NK-92 (cell line): ENCODE results near the gene CEBPG.

Experiments used
- DNase-seq: peaks from one replicate; lab custom pipeline; 2025; ENCODE audit not compliant: unreplicated experiment; lab: John Stamatoyannopoulos, UW

Gene CEBPG

GRCh38 chr19:33418871-33419787 lies 45.6 kb downstream of the CEBPG start:
- DNase-seq: no peak

DNA sequence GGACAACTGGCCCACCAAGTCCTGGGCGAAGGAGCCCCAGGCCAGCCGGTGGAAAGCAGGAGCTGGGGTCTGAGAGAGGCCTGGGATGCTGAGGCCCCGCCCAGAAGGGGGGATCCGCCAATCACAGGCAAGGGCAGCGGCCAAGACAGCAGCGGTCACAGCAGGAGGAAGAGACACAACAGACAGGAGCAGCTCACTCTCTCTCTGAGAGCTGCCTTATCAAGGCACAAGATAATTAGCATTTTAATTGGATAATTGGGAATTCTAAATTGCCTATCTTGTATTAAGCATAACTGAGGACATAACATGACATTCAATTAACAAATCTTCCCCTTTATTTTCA lies 46.2 kb downstream of the CEBPG start:
- DNase-seq: no peak

DNA sequence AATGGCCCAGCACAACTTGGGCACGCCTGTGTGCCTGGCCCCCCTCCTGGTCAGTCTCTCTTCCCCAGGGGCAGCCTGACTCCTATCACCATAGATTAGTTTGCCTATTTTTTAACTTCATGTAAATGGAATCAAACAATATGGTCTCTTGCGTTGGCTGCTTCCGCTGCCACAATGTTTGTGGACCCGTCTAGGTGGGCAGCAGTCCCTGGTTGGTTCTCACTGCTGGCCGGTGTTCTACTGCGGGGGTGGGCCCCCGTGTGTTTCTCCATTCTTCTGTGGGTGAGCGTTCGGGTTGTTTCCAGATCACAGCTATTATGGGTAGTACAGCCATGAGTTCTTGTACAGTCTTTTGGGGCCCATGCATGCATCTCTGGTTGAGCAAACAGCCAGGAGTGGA lies 47.3 kb downstream of the CEBPG start:
- DNase-seq: no peak

DNA sequence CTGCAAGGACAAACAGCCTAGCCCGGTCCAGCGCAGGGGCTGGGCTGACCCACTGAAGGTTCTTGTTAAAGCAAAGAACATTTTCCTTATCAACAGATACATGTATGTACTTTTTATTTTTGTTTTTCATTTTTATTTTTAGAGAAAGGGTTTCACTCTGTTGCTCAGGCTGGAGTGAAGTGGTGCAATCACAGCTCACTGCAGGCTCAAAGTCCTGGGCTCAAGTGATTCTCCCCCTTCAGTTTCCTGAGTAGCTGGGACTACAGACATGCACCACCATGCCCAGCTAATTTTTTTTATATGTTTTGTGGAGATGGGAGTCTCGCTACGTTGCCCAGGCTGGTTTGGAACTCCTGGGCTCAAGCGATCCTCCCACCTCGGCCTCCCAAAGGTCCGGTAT lies 47.9 kb downstream of the CEBPG start:
- DNase-seq: no peak

- no peak for DNase-seq
Measured at GRCh38 chr19:33422369-33423180, 49.1 kb downstream of the CEBPG start.

GRCh38 chr19:33424181-33424580 lies 50.7 kb downstream of the CEBPG start:
- no peak for DNase-seq

- DNase-seq: no peak
Measured at GRCh38 chr19:33426621-33427361, 53.3 kb downstream of the CEBPG start.

- DNase-seq: no peak
Measured at GRCh38 chr19:33427801-33428626, 54.5 kb downstream of the CEBPG start.

DNA sequence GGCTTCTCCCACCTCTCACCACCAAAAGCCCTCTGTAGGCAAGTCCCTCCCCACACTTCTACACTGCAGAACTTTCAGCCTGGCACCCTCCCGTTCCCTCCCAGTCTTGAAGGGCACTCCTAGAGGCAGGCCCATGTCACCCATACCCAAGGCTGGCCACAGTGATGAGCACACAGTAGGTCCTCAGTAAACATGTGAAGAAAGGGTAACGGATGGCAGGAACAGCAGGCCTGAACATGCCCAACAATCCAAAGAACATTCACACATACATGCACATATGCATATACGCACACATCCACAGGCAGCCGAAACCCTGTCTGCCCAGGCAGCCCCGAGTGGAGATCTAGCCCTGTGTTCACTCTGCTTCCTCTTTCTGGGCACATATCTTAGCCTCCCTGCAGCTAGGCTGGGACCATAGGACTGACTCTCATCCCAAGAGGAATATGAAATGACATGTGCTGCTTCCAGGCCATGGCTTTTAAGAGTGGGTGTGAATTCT lies 55.2 kb downstream of the CEBPG start:
- no peak for DNase-seq

DNA sequence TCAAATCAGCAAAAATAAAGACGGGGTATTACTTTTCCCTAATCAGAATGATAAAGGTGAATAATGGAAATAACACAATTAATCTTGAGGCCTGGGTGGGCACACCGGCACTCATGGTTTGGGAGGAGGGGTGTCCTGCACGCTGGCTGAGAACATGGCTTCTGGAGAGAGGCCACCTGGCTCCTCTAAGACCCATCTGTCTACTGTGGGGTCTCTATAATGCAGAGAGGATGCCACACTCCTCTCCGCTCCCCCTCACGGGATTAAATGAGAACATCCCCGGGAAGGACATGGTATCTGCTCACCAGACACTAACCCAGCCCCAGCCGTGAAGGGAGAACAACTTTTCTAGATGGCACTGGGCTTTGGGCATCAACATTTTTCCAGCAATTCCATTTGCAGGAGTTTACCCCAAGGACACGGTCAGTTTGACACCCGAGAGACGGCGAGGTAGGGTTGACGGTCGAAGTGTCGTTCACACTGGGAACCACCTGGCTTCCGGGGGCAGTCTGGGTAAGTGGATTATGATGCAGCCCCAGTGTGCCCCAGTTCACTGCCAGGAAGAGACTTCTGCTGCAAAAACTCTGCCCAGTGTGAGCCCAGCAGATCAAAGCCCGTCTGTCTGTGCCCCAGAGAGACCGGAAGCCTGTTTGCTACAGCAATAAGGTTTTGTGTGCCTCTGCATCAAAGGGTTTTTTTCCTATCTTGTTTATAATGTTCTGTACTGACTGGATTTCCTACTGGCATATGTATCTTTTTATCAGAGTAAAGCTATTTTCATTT lies 56.6 kb downstream of the CEBPG start:
- no peak for DNase-seq

DNA sequence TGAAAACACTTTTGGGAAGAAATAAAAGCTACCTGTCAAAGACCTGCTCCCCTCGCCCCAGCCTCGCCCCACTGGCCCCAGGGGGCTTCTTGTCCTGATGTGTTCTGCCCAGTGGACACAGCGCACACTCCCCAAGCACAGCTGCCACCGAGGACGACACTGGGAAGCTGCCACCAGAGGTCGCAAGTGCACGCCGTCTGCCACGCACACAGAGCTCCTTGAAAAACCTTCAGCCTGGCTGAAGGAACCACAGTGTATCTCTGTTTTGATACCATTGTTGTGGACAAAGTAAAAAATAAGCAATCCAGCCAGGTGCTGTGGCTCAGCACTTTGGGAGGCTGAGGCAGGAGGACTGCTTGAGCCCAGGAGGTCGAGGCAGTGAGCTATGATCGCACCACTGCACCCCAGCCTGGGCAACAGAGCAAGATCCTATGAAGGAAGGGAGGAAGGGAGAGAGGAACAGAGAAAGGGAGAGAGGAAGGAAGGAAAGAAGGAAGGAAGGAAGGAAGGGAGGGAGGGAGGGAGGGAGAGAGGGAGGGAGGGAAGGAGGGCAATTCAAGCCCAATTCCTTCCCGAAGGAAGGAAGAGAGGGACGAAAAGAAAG lies 57.3 kb downstream of the CEBPG start:
- no peak for DNase-seq

DNA sequence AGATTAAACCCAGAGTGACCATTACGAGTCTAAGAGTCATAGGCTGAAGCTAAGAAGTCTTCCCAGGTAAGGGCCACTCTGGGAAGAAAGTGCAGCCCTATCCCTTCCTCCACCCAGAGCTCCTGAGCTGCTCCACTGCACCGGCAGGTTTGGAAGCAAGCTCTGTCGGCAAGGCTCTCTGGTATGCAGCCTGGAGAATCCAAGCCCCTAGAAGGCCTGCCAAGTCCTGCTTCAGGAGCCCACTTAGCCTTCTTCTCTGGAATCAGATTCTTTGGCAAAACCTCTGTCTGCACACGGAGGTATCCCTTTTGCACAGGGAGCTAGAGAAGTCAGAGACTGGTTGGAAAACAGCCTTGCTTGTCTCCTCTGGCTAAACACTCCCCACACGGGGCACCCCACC lies 58.5 kb downstream of the CEBPG start:
- DNase-seq: no peak
